Spleen (tissue), 7 donors: ENCODE measurements around the gene IGF2BP1.

Experiments
- CTCF ChIP-seq, 11 experiments: fragments of 200-600 bp in 7 of 11; fragments of 450-650 bp in 4 of 11; sonication (generic) in 4 of 11; IDR thresholded peaks in 8 of 11; conservative IDR thresholded peaks in 3 of 11; 1 replicate in 7 of 11; 2 replicates in 4 of 11; pipeline versions ENCODE4 v1.4.0 to v1.8.0; 2016 to 2021; ENCODE audit warnings: antibody characterized with exemption in 11 of 11, inconsistent platforms in 4 of 11, mild to moderate bottlenecking in 1 of 11
- POLR2A ChIP-seq, 3 donors: fragments of 450-650 bp; IDR thresholded peaks; one replicate each; pipeline ENCODE4 v1.5.1; 2017; ENCODE audit warnings: antibody characterized with exemption in 3 of 3, mild to moderate bottlenecking in 1 of 3
- POLR2AphosphoS5 ChIP-seq, 3 donors: sonication (generic); formaldehyde crosslinking; IDR thresholded peaks; one replicate each; pipeline ENCODE4 v1.5.1; 2017; ENCODE audit warnings: antibody characterized with exemption in 3 of 3
- donor health status: DM: no; HTN: no; CAD: no; lungs with moderate emphysema.
- donor health status: DM: no; HTN: no; CAD: no.
- donor health status: DM: no; HTN: no; CAD: no.

GRCh38 chr17:48990882-48991357, 6.3 kb upstream of the IGF2BP1 start:
- TF ChIP-seq CTCF (IDR thresholded peaks at IDR 0.05 in 8 of 11, conservative IDR thresholded peaks at IDR 0.05 in 3 of 11) (no peak), POLR2A (IDR thresholded peaks at IDR 0.05) (no peak), POLR2AphosphoS5 (IDR thresholded peaks at IDR 0.05) (no peak)
